Gastroesophageal sphincter (tissue), 3 donors: ENCODE results near the gene SETBP1.

Source experiments
- EP300 ChIP-seq: sonication (generic); formaldehyde crosslinking; IDR thresholded peaks from one replicate; pipeline ENCODE4 v1.6.1; 2017; ENCODE audit warnings: antibody characterized with exemption, mild to moderate bottlenecking
- POLR2A ChIP-seq, 2 donors: fragments of 450-650 bp; IDR thresholded peaks; one replicate each; pipeline ENCODE4 v1.6.1; 2017; ENCODE audit warnings: antibody characterized with exemption in 2 of 2, mild to moderate bottlenecking in 2 of 2, moderate library complexity in 1 of 2
- POLR2AphosphoS5 ChIP-seq: sonication (generic); formaldehyde crosslinking; IDR thresholded peaks from one replicate; pipeline ENCODE4 v1.6.1; 2017; ENCODE audit warnings: antibody characterized with exemption
- TF ChIP-seq, protein P1 (sequence below), 4 experiments: fragments of 200-600 bp in 2 of 4; fragments of 450-650 bp in 2 of 4; sonication (generic) in 1 of 4; IDR thresholded peaks; one replicate each; pipeline ENCODE4 v1.5.1; 2017 to 2019; ENCODE audit warnings: antibody characterized with exemption in 4 of 4, mild to moderate bottlenecking in 2 of 4, moderate library complexity in 2 of 4

DNA sequence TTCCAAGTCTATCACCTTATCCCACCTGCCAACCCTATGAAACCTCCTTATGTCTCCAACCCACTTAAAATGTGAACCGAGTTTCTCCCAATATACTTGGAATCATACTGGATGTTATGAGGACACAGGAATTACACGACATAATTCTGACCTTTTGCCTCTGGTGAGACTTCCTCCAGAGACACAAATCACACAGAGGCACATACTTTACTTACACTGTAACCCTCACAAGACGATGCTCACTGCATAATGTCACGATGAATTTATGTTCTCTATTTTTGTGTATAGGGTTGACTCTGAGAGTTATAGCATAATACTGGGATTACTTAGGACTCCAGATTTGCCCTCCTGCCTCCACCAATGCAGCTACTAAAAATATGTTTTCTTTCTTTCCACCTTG is 28.0 kb upstream of the SETBP1 start:
- TF ChIP-seq POLR2A (IDR thresholded peaks at IDR 0.05) (no peak), EP300 (no peak), POLR2AphosphoS5 (no peak)
- TF ChIP-seq, protein P1, sequence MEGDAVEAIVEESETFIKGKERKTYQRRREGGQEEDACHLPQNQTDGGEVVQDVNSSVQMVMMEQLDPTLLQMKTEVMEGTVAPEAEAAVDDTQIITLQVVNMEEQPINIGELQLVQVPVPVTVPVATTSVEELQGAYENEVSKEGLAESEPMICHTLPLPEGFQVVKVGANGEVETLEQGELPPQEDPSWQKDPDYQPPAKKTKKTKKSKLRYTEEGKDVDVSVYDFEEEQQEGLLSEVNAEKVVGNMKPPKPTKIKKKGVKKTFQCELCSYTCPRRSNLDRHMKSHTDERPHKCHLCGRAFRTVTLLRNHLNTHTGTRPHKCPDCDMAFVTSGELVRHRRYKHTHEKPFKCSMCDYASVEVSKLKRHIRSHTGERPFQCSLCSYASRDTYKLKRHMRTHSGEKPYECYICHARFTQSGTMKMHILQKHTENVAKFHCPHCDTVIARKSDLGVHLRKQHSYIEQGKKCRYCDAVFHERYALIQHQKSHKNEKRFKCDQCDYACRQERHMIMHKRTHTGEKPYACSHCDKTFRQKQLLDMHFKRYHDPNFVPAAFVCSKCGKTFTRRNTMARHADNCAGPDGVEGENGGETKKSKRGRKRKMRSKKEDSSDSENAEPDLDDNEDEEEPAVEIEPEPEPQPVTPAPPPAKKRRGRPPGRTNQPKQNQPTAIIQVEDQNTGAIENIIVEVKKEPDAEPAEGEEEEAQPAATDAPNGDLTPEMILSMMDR (IDR thresholded peaks at IDR 0.05), result no peak
